NCI-H345 treated with DMSO at 0.1 percent for 48 hours (cell line): ENCODE measurements around the gene MAGI2.

Source experiments
- DNase-seq: peaks from one replicate; lab custom pipeline; 2025; ENCODE audit not compliant: unreplicated experiment; lab: John Stamatoyannopoulos, UW

MAGI2 gene

DNA sequence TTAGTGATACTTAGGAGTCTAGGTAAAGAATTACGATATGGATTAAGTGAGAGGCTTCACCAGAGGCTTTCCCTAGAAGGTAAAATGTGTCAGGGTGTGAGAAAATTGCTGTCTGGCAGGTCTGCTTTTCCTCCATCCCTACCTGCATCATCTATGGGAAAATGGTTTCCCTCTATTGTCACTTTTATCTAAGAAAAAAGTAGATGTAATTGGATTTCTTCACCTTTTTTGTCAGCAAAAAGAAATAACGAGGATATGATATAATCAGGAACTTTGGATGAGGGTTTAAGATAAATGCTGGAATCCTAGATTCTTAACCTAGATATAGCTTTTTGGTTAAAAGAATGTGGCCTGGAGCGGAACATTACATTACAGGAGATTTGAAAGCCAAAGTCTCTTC, 146.1 kb downstream of the MAGI2 start:
- DNase-seq: no peak

DNA sequence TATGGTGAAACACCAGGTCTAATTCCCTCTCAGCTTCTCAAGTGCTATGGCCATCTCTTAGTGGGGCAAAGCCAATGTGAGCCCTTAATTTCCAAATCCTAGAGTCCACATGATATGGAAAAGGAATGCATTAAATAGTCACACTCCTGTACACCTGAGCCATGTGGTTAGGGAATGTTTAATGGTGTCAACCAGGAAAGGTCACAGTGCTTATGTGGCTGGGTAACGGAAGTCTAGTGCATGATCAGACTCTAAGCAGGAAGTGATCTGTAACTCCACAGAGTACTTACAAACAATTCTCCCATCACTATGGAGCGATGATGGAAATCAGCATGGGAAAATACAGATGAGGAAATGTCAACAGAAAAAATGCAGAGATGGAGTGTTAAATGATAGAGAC, 148.8 kb downstream of the MAGI2 start:
- DNase-seq: no peak

DNA sequence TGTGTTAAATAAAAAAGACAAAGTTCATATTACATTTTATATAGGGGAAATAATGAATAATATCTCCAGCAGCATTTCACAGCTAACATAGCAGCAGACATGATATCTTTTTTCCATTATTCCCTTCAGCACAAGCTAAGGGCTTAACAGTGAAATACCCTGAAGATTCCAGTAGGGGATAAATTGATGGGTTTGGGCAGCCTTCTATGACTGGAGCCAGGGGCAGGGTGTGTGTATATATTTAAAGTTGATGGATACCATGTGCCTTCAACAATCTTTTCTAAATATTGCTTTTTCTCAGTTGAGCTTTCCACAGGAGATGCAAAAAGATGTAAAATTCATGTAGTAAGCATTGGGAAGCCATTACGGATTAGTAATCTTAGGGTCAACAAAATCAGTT, 151.2 kb downstream of the MAGI2 start:
- DNase-seq: no peak

DNA sequence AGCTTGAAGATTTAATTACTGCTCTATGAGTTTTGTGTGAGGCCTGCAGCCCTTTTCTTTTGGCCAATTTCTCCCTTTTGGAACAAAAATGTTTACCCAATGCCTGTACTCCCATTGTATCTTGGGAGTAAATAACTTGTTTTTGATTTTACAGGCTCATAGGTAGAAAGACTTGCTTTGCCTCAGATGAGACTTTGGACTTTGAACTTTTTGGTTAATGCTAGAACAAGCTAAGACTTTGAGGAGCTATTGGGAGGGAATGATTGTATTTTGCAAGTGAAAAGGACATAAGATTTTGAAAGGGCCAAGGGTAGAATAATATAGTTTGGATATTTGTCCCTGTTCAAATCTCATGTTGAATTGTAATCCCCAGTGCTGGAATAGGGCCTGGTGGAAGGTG, 152.0 kb downstream of the MAGI2 start:
- no peak for DNase-seq

DNA sequence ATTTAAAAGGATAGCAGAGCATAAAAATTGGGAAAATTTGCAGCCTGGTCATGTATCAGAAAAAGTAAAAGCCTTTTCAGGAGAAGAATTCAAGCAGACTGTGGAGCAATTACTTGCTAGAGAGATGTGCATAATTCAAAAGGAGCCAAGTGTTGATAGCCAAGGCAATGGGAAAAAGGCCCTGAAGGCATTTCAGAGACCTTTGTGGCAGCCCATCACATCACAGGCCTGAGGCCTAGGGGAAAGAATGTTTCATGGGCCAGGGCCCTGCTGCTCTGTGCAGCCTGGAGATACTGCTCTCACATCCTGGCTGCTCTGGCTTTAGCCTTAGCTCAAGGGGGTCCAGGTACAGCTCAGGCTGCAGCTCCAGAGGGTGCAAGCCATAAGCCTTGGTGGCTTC, 152.9 kb downstream of the MAGI2 start:
- DNase-seq: no peak

DNA sequence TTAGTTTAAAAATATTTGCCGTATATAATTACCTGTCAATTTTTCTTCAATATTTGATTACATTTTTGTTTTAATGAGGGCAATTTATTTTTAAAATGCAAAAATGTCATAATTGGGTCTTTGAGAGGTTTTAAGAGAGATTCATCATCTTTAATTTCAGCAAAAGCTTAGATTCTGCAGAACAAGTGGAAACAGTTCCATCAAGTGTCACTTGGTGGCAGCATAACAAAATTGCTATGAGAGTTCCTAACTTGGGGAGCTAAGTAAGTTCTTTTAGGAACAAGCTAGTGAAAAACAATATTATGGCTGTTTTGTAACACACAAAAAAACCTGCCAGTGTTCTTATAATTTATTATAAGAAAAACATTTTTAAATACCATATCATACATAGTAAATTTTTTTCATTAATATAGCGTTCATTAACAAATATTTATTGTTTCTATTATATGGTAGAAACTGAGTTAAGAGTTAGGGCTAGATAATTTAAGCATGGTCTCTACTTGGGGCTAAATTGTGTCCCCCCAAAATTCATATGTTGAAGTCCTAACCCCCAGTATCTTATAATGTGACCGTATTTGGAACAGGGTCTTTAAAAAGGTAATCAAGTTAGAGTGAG, 155.2 kb downstream of the MAGI2 start:
- no peak for DNase-seq

DNA sequence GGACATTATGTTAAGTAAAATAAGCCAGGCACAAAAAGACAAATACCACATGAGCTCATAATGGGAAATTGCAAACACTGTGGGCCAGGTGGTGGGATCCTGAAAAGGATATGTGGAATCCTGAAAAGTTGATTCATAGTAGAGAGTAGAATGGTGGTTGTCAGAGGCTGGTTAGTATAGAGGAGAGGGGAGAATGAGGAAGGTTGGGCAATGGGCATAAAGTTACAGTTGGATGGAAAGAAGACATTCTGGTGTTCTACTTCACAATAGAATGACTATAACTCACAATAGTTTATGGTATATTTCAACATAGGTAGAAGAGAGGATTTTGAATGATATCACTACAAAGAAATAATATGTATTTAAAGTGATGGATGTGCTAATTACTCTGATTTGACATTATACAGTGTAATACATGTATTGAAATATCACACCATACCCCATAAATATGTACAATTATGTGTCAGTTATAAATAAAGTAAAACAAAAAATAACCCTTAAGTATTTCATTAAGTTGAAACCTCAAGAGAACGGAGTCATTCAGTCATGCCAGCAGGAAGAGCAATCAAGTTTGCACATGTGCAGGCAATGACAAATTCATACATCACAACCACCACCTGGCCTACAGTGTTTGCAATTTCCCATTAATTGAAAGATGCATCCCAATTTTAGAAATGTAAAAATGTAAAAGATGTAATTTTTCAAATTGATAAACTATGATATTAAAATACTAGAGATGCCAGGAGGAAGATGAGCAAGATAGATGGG, 156.7 kb downstream of the MAGI2 start:
- DNase-seq: no peak

DNA sequence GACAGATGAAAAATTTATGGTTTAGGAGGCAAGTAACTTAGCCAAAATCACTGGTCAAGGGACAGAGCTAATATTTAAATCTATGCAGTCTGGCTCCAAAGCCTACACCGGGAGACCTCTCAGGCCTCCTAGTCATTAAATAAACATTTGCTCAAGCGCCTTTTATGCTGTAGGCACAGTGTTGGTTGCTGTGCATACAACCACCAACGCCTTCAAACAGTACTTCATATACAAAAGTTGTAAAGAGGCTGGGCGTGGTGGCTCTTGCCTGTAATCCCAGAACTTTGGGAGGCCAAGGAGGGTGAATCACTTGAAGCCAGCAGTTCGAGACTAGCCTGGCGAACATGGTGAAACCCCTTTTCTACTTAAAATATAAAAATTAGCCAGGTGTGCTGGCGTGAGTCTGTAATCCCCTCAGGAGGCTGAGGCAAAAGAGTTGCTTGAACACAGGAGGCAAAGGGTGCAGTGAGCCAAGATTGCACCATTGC, 159.8 kb downstream of the MAGI2 start:
- DNase-seq: no peak

DNA sequence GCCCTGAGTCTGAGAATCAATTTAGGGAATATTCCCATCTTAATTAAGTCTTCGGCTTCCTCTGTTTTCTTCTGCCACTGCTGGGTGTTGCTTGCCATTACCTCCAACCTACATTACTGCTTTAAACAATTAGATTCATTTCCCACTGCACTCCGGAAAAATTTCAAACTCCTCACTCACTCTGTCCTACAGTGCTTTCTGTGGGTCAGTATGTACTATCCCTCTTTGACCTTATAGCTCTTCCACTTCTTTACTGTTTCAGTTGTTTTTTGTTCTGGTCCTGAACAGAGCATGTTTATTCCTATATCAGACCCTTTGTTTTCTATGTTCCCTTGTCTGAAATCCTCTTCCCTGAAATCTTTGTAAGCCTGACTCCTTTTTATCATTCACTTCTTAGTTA, 160.6 kb downstream of the MAGI2 start:
- no peak for DNase-seq

DNA sequence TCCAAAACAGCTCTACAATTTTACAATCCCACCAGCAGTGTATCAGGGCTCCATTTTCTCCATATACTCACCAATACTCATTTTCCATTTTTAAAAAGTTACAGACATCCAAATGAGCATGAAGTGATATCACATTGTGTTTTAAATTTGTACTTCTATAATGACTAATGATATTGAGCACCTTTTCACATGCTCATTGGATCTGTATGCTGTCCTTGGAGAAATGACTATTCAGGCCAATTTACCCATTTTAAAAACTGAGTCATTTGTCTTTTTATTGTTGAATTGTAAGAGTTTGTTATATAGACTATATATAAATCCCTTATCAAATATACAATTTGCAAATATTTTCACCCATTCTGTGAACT, 162.0 kb downstream of the MAGI2 start:
- no peak for DNase-seq

DNA sequence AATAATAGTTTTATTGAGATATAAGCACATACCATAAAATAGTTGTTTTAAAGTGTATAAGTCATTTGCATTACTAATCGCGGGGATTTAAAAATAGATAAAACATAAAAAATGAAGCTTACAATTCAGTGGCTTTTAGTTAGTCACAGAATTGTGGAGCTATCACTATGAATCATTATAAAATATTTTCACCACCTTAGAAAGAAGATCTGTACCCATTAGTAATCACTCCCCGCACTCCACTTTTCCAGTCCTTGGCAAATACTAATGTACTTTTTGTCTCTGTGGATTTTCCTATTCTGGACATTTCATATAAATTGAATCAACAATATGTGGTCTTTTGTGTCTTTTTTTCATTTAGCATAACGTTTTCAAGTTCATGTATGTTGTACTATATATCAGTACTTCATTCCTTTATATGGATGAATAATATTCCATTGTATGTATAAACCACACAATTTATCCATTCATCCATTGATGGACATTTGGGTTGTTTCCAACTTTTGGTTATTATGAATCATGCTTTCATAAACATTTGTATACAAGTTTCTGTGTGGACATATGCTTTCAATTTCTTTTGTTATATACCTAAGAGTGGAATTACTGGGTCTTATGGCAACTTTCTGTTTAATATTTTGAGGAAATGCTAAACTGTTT, 162.5 kb downstream of the MAGI2 start:
- no peak for DNase-seq

DNA sequence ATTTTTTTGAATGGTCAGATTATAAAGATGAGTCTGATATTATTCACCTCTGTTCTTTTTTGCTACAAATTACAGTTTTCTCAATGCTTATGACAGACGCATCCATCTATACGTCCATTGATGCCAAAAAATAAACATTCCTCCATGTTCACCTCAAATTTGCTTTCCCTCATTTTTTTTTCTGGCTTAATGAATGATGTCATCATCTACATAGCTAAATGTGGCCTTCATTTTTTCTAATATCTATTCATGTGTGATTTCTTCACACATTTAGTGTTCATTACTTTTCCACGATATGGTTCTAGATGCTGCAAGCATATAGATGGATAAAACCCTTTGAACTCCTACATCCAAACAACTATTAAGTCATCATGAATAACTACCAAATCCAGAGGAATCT, 163.1 kb downstream of the MAGI2 start:
- no peak for DNase-seq

DNA sequence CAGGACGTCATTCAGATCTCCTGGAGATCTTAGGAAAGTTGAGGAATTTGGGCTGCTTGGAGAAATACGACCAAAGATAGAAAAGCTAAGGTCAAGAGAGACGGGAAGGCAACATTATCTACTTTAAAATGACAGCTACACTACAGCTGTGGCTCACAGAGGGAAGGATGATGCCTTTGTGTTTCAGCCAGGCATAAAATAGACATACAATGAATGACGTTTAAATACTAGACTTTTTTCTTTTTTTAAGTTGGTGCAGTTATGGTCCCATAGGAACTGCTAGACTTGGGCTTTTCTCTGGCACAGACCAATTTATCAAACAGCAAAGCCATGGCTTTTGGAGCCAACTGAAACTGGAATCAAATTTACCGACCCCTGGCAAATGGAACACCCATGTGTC, 164.8 kb downstream of the MAGI2 start:
- DNase-seq: no peak

DNA sequence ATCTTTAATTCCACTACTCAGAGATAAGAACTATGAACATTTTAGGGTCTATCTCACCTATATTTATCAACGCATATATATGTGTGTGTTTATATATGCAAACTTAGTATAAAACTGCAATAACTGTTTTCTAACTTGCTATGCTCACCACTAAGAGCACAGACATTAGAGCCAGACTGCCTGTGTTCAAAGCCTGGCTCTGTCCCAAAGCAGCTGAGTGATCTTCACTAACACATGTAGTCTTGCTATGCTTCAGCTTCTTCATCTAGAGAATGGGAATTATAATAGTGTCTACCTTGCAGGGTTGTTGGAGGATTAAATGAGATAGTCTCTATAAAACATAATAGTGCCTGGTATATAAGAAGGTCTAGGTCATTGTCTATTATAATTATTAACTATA, 165.5 kb downstream of the MAGI2 start:
- DNase-seq: no peak

DNA sequence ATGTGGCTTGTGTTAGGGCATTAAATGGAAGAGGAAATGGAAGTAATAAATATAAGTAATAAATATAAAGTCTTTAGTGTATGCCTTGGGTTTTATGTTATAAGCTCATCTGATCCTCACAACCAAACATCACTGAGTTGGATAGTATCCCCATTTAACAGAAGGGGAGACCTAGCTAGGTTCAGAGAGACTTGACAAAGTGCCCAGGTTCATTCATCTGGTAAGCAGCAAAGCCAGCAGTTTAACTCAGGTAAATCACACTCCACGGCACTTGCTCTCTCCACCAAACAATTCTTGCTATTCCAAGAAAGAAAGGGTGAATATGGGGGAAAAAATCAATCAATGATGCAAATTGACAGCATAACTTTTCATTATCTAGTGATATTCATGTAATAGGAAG, 167.3 kb downstream of the MAGI2 start:
- DNase-seq: no peak

DNA sequence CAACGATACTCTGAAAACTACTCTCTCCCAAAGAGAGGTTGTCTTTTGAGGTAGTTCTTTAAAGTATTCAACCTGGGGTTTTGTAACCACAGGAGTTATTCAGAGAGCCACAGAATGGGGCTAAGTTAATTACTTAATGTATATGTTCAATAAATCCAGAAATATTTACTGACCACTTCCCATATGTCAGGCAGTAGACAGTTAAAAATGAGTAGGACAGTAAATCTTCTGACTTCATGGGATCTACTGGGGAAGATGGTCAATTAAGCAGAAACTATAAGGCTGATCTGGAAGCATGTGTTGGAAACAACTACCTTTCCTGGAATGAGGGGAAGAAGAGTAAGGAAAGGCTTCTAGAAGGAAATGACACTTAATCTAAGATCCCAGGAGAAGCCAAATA, 167.7 kb downstream of the MAGI2 start:
- no peak for DNase-seq

DNA sequence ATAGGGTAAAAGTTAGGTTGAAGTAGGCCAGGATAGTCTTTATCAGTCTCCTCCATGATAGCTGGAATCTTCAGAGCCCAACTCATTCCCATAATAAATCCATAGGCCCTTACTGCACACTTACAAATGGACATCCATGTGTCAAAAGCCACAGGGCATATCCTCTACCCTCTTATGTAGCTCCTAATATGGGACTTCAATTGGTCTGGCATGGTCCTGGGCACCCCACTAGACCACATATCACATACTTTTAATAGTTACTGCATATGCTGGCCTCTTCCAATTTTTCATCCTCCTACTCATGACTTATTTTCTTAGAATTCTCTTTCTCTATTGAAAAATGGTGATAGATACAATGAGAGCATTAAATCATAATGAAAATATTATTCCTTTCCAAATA, 169.3 kb downstream of the MAGI2 start:
- DNase-seq: no peak

DNA sequence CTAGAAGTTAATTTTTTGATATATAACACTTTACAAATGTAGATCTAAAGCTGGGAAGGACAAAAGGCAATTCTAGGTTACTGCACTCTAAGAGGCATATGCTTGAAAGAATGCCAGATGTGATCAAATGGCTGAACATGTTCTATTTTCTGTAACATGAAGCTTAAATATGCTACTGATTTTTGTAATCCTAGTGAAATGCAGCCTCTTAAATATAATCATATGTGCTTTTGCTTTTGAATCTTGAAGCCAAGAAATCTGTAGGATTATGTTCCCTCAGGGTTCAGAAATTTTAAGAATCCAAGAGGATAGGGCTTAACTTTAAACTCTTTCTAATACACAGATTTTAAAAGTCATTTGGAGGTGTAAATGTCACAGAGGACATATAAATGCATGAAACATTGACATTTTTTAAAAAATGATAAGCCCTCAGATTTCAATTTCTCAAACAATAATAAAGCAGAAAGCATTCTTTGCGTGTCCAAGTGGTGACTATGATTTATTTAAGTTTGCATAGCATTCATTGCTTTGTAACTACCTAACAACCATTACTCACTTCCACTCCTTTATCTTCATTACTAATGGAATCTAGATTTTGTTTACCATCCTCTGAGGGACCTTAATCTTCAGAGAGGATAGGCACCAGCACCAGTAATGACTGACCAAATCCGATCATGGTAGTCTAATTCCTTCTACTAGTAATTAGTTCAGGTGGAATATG, 170.4 kb downstream of the MAGI2 start:
- DNase-seq: no peak

DNA sequence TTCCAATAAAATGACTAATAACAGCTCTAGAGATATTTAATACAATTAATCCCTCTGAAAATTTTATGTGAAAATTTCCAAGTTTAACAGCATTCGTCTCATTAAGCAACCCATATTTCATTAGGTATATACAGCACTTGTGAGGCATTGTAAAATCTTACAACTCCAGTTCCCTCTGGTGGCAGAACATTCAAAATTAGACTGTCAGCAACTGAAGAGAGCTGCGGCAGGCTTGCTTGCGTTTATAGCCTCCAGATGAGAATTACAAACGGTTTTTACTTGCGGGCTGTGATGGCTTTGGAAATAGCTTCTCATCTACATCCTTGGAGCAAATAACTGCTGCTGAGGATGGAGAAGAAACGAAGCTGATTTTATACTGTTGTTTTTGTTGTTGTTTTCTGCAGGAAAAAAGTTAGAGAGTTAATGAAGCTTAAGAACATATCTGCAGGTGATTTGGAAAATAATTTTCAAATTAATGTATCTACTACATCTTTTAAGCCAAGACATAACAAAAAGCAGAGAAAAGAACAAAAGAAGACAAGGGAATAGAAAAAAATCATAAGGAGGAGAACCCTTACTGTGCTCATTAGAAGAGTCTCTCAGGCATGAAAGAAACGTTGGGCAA, 171.3 kb downstream of the MAGI2 start:
- no peak for DNase-seq

DNA sequence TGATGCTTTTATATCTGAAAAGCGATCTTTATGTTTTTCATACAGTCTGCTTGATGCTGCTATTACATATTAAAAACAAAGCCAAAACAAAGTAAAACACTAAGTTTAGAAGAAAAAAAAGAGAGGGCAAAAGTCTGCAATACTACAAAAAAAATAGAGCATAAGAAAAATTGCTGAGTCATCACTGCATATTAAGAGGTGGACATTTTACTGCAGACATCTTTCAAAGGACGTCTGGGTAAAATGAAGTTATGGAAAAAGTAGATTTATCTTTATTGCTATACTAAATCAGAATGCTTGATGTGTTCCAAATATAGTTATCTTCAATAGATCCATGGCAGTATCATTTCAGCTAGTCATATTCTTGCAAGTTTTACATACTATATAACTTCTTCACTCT, 172.0 kb downstream of the MAGI2 start:
- no peak for DNase-seq

DNA sequence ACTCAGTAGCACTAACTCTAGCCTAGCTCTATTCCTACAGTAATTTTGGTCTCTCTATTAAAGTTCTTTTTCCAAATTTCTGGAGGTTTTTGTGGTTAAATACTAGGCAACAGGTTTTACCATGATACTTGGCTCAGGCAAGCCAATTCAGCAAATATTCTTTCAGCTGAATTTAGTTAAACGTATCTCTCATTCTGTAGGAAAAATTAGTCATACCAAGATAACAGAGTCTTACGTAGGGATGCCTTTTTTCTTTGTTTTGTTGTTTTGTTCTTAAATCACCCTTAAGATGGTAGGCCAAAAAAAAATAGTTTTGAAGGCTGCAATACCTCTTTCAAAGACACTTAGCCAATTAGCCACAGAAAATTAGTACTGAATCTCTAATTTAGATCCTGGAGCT, 180.5 kb downstream of the MAGI2 start:
- no peak for DNase-seq
